ENCODE data around the gene SPO11. TPM values are rescaled to one million over a fixed set of nuclear protein-coding genes. Genes with fewer than 3 reads are reported as not detected.

SPO11 gene
- total RNA-seq, 1 experiment from 2014 or later = not detected

GRCh38 chr20:57361517-57361916, 31.9 kb downstream of the SPO11 start:
- ChIA-PET POLR2A (no interaction called here), CTCF (interaction anchor here (1.2 kb wide), 1 partner anchor 22 kb away, joined by 5 read pairs; no protein-coding TSS in a partner anchor)
- Histone ChIP-seq H3K36me3 (ENCODE audit: control insufficient read depth, insufficient read depth, low read length) (peaks cover 16% of the 10 kb centered on the region), H3K9me3 (no peaks in the 10 kb centered on the region), H3K27me3 (replicated peaks; ENCODE audit: control insufficient read depth, insufficient read depth, low read length) (no peaks in the 10 kb centered on the region), H3K4me3 (ENCODE audit: low read depth, low read length) (no peak overlapping the region), H3K4me1 (no peaks in the 10 kb centered on the region)
- H3K27ac Mint-ChIP-seq (ENCODE audit: unreplicated experiment) = no peak overlapping the region
- no peaks in the 10 kb centered on the region for H3K9me3 Mint-ChIP-seq (ENCODE audit: unreplicated experiment)
- H3K27me3 Mint-ChIP-seq (ENCODE audit: insufficient read depth, unreplicated experiment) = no peaks in the 10 kb centered on the region
- no TSS peak for BruUV-seq (replicated peaks)
- H3K4me1 Mint-ChIP-seq (ENCODE audit: low read depth, unreplicated experiment) = no peaks in the 10 kb centered on the region
- intact Hi-C loops (cut with micrococcal nuclease; ENCODE audit: unreplicated experiment) = no loop called here
- no peak overlapping the region for H3K4me3 Mint-ChIP-seq (ENCODE audit: unreplicated experiment)
- no peak for DNase-seq
- H3K36me3 Mint-ChIP-seq (ENCODE audit: insufficient read depth, unreplicated experiment) = peaks cover 40% of the 10 kb centered on the region
- TF ChIP-seq, protein P1, sequence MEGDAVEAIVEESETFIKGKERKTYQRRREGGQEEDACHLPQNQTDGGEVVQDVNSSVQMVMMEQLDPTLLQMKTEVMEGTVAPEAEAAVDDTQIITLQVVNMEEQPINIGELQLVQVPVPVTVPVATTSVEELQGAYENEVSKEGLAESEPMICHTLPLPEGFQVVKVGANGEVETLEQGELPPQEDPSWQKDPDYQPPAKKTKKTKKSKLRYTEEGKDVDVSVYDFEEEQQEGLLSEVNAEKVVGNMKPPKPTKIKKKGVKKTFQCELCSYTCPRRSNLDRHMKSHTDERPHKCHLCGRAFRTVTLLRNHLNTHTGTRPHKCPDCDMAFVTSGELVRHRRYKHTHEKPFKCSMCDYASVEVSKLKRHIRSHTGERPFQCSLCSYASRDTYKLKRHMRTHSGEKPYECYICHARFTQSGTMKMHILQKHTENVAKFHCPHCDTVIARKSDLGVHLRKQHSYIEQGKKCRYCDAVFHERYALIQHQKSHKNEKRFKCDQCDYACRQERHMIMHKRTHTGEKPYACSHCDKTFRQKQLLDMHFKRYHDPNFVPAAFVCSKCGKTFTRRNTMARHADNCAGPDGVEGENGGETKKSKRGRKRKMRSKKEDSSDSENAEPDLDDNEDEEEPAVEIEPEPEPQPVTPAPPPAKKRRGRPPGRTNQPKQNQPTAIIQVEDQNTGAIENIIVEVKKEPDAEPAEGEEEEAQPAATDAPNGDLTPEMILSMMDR (IDR thresholded peaks at IDR 0.05; ENCODE audit: insufficient read depth in 1 of 2, low read depth in 1 of 2, low read length in 1 of 2, severe bottlenecking in 1 of 2, unreplicated experiment in 1 of 2) = no peak

- ChIA-PET CTCF (no interaction called here), POLR2A (no interaction called here)
- Histone ChIP-seq H3K4me3 (ENCODE audit: low read depth, low read length) (no peak overlapping the region), H3K4me1 (no peaks in the 10 kb centered on the region), H3K9me3 (no peaks in the 10 kb centered on the region), H3K36me3 (ENCODE audit: control insufficient read depth, insufficient read depth, low read length) (peaks cover 18% of the 10 kb centered on the region), H3K27me3 (replicated peaks; ENCODE audit: control insufficient read depth, insufficient read depth, low read length) (no peaks in the 10 kb centered on the region)
- BruUV-seq (replicated peaks) = no TSS peak
- intact Hi-C loops (cut with micrococcal nuclease; ENCODE audit: unreplicated experiment) = no loop called here
- H3K9me3 Mint-ChIP-seq (ENCODE audit: unreplicated experiment) = no peaks in the 10 kb centered on the region
- H3K4me3 Mint-ChIP-seq (ENCODE audit: unreplicated experiment) = no peak overlapping the region
- no peaks in the 10 kb centered on the region for H3K27me3 Mint-ChIP-seq (ENCODE audit: insufficient read depth, unreplicated experiment)
- peaks cover 70% of the 10 kb centered on the region for H3K36me3 Mint-ChIP-seq (ENCODE audit: insufficient read depth, unreplicated experiment)
- H3K27ac Mint-ChIP-seq (ENCODE audit: unreplicated experiment) = no peak overlapping the region
- DNase-seq = no peak
- H3K4me1 Mint-ChIP-seq (ENCODE audit: low read depth, unreplicated experiment) = no peaks in the 10 kb centered on the region
- TF ChIP-seq, protein P1 (IDR thresholded peaks at IDR 0.05; ENCODE audit: insufficient read depth in 1 of 2, low read depth in 1 of 2, low read length in 1 of 2, severe bottlenecking in 1 of 2, unreplicated experiment in 1 of 2) = no peak
Observed at GRCh38 chr20:57364451-57364850, 34.8 kb downstream of the SPO11 start.

DNA sequence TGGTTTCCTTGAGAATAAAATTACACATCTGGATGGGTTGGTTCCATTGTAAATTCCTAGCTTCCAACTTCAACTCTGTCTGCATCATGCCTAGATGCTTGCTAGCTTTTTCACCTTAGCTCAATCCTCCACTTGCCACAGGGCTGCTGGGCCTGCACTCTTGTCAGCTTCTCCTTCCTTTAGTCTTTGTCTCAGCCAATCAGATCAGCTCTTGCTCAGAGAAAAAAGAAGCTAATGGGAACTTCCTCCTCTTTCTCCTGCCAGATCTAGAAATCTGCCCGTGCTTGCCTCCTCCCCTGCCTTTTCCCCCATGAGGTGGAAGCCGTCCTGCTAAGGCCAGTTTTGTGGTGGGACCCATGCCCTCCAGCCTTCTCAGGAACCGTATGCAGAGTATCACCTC, 40.0 kb downstream of the SPO11 start:
- H3K9me3 ChIP-seq = no peaks in the 10 kb centered on the region
- DNase-seq = peak in 1 of 2 experiments; percentile 34
- ChIA-PET CTCF (no interaction called here), POLR2A (no interaction called here)
- intact Hi-C loops (cut with micrococcal nuclease; ENCODE audit: unreplicated experiment) = no loop called here
- no peaks in the 10 kb centered on the region for H3K4me1 ChIP-seq
- TF ChIP-seq, protein P1 (IDR thresholded peaks at IDR 0.05; ENCODE audit: insufficient read depth in 1 of 2, low read depth in 1 of 2, low read length in 1 of 2, severe bottlenecking in 1 of 2, unreplicated experiment in 1 of 2) = no peak
- Mint-ChIP-seq H3K4me1 (ENCODE audit: low read depth, unreplicated experiment) (no peaks in the 10 kb centered on the region), H3K27ac (ENCODE audit: unreplicated experiment) (no peak overlapping the region), H3K36me3 (ENCODE audit: insufficient read depth, unreplicated experiment) (peaks cover 95% of the 10 kb centered on the region), H3K4me3 (ENCODE audit: unreplicated experiment) (no peak overlapping the region), H3K27me3 (ENCODE audit: insufficient read depth, unreplicated experiment) (no peaks in the 10 kb centered on the region), H3K9me3 (ENCODE audit: unreplicated experiment) (no peaks in the 10 kb centered on the region)
- no peak overlapping the region for H3K4me3 ChIP-seq (ENCODE audit: low read depth, low read length)
- no peaks in the 10 kb centered on the region for H3K27me3 ChIP-seq (replicated peaks; ENCODE audit: control insufficient read depth, insufficient read depth, low read length)
- peaks cover 19% of the 10 kb centered on the region for H3K36me3 ChIP-seq (ENCODE audit: control insufficient read depth, insufficient read depth, low read length)
- no TSS peak for BruUV-seq (replicated peaks)

Measured in Caco-2 (cell line).